Measurements from ENCODE around the gene RC3H2.

RC3H2 gene

DNA sequence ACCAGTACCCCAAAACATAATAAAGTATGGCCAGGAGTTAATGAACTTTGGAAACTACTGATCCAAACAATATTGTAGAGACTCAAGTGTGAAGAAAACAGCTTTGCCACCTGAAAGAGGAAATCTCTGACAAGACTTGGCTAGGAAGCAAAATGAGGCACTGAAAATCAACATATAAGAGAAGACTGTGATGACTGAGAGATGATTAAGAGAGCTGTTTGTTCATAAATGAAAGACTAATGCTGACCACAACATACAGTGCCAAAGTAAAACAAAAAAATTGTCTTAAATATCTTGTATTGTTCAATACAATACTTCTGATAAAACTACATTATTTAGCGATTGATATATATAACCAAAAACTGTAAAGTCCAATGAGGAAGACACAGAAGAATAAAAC lies 7.2 kb downstream of the RC3H2 start:
- Histone ChIP-seq H3K27ac (ENCODE audit: low read length) (no peak overlapping the region), H3K4me2 (ENCODE audit: insufficient read depth, low read length) (no peak overlapping the region), H4K20me1 (ENCODE audit: insufficient read depth, low read length) (no peaks in the 10 kb centered on the region), H3K4me3 (ENCODE audit: low read depth in 1 of 2, low read length in 2 of 2) (no peak overlapping the region), H2AFZ (ENCODE audit: low read depth, low read length) (no peak overlapping the region), H3K9ac (ENCODE audit: low read depth, low read length) (no peak overlapping the region), H3K4me1 (ENCODE audit: insufficient read depth, low read length) (peaks cover 31% of the 10 kb centered on the region), H3K79me2 (ENCODE audit: insufficient read depth, low read length) (peaks cover 79% of the 10 kb centered on the region), H3K9me3 (ENCODE audit: insufficient read depth, low read length, severe bottlenecking) (no peaks in the 10 kb centered on the region), H3K27me3 (ENCODE audit: insufficient read depth, low read length, poor library complexity) (no peaks in the 10 kb centered on the region), H3K36me3 (ENCODE audit: insufficient read depth, low read length) (peaks cover 34% of the 10 kb centered on the region)
- ATAC-seq (ENCODE audit: insufficient read depth, low read depth) (no peak), DNase-seq (no peak)
- TF ChIP-seq, protein P1, sequence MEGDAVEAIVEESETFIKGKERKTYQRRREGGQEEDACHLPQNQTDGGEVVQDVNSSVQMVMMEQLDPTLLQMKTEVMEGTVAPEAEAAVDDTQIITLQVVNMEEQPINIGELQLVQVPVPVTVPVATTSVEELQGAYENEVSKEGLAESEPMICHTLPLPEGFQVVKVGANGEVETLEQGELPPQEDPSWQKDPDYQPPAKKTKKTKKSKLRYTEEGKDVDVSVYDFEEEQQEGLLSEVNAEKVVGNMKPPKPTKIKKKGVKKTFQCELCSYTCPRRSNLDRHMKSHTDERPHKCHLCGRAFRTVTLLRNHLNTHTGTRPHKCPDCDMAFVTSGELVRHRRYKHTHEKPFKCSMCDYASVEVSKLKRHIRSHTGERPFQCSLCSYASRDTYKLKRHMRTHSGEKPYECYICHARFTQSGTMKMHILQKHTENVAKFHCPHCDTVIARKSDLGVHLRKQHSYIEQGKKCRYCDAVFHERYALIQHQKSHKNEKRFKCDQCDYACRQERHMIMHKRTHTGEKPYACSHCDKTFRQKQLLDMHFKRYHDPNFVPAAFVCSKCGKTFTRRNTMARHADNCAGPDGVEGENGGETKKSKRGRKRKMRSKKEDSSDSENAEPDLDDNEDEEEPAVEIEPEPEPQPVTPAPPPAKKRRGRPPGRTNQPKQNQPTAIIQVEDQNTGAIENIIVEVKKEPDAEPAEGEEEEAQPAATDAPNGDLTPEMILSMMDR (IDR thresholded peaks at IDR 0.05; ENCODE audit: borderline replicate concordance, extremely low read depth, low read length, poor library complexity, severe bottlenecking): no peak
- TF ChIP-seq EZH2 (IDR thresholded peaks at IDR 0.05; ENCODE audit: borderline replicate concordance, low read depth, low read length, severe bottlenecking): no peak

DNA sequence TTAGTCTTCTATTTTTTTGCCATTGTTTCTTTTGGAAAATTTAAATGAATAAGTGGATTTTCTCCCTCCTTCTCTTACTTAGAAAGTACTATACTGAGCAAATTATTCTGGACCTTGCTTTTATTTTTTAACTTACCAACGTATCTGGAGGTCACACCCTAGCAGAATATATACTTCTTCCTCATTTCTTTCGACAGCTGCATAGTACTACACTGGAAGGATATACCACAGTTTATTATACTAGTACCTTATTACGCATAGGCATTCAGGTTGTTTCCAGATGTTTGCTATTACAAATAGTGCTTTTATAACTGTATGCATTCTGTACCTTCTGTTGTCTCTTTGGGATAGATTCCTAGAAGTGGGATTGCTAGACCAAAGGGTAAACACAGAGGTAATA lies 16.7 kb downstream of the RC3H2 start:
- H3K9ac ChIP-seq (ENCODE audit: low read depth, low read length): no peak overlapping the region
- peaks cover 65% of the 10 kb centered on the region for H3K36me3 ChIP-seq (ENCODE audit: insufficient read depth, low read length)
- no peaks in the 10 kb centered on the region for H3K79me2 ChIP-seq (ENCODE audit: insufficient read depth, low read length)
- no peak overlapping the region for H3K27ac ChIP-seq (ENCODE audit: low read length)
- no peak overlapping the region for H2AFZ ChIP-seq (ENCODE audit: low read depth, low read length)
- TF ChIP-seq, protein P1 (IDR thresholded peaks at IDR 0.05; ENCODE audit: borderline replicate concordance, extremely low read depth, low read length, poor library complexity, severe bottlenecking): no peak
- H3K27me3 ChIP-seq (ENCODE audit: insufficient read depth, low read length, poor library complexity): no peaks in the 10 kb centered on the region
- no peak overlapping the region for H3K4me2 ChIP-seq (ENCODE audit: insufficient read depth, low read length)
- no peaks in the 10 kb centered on the region; the same call in 1 of the 2 replicates for H4K20me1 ChIP-seq (ENCODE audit: insufficient read depth, low read length)
- no peaks in the 10 kb centered on the region for H3K9me3 ChIP-seq (ENCODE audit: insufficient read depth, low read length, severe bottlenecking)
- no peak for ATAC-seq (ENCODE audit: insufficient read depth, low read depth)
- DNase-seq: no peak
- no peaks in the 10 kb centered on the region for H3K4me1 ChIP-seq (ENCODE audit: insufficient read depth, low read length)
- no peak overlapping the region for H3K4me3 ChIP-seq (ENCODE audit: low read depth in 1 of 2, low read length in 2 of 2)

DNA sequence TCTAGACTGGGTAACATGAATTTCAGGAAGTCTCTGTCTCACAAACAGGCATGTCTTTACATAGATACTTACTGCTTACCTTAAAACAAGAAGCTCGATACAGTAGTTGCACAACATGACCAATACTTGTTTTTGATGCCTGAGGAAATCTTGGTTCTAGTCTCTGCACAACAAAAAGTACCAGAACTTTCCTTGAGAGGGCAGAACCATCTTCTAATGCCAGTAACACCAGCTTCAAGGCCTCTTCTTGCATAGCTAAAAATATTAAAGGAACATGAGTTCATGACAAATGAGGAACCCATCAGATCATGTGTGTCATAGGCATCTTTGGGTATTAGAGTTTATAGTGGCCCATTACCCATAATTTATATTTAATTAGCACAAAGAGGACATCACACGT lies 22.0 kb downstream of the RC3H2 start:
- H3K9ac ChIP-seq (ENCODE audit: low read depth, low read length): no peak overlapping the region
- H3K27ac ChIP-seq (ENCODE audit: low read length): no peak overlapping the region
- TF ChIP-seq EZH2 (IDR thresholded peaks at IDR 0.05; ENCODE audit: borderline replicate concordance, low read depth, low read length, severe bottlenecking): no peak
- TF ChIP-seq, protein P1 (IDR thresholded peaks at IDR 0.05; ENCODE audit: borderline replicate concordance, extremely low read depth, low read length, poor library complexity, severe bottlenecking): no peak
- no peak overlapping the region for H3K4me2 ChIP-seq (ENCODE audit: insufficient read depth, low read length)
- no peak for DNase-seq
- H4K20me1 ChIP-seq (ENCODE audit: insufficient read depth, low read length): no peaks in the 10 kb centered on the region
- H3K27me3 ChIP-seq (ENCODE audit: insufficient read depth, low read length, poor library complexity): no peaks in the 10 kb centered on the region
- H3K4me3 ChIP-seq (ENCODE audit: low read depth in 1 of 2, low read length in 2 of 2): no peak overlapping the region
- no peaks in the 10 kb centered on the region for H3K4me1 ChIP-seq (ENCODE audit: insufficient read depth, low read length)
- H2AFZ ChIP-seq (ENCODE audit: low read depth, low read length): no peak overlapping the region
- H3K36me3 ChIP-seq (ENCODE audit: insufficient read depth, low read length): peaks cover 66% of the 10 kb centered on the region
- no peak for ATAC-seq (ENCODE audit: insufficient read depth, low read depth)
- no peaks in the 10 kb centered on the region for H3K79me2 ChIP-seq (ENCODE audit: insufficient read depth, low read length)
- no peaks in the 10 kb centered on the region for H3K9me3 ChIP-seq (ENCODE audit: insufficient read depth, low read length, severe bottlenecking)

DNA sequence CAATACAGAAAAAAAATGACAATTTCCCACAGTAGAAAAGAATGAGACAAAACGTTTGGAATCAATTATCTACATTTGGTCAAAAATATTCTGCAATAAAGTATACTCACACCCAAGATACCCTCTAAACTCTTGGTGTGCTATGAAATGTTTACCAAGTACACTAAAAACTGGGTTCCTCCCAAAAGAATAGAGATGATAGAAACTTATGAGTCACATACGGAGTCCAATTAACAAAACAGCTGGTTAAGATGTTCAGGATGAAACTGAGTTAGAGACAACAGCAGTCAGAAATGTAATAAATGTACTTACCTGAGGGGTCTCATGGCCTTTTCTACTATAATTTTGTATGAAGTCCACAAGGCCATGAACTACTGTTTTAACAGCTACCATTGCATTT lies 25.7 kb downstream of the RC3H2 start:
- Histone ChIP-seq H3K27ac (ENCODE audit: low read length) (no peak overlapping the region), H3K4me2 (ENCODE audit: insufficient read depth, low read length) (no peak overlapping the region), H3K9ac (ENCODE audit: low read depth, low read length) (no peak overlapping the region), H3K79me2 (ENCODE audit: insufficient read depth, low read length) (no peaks in the 10 kb centered on the region), H4K20me1 (ENCODE audit: insufficient read depth, low read length) (no peaks in the 10 kb centered on the region), H2AFZ (ENCODE audit: low read depth, low read length) (no peak overlapping the region), H3K27me3 (ENCODE audit: insufficient read depth, low read length, poor library complexity) (no peaks in the 10 kb centered on the region), H3K4me3 (ENCODE audit: low read depth in 1 of 2, low read length in 2 of 2) (no peak overlapping the region), H3K4me1 (ENCODE audit: insufficient read depth, low read length) (no peaks in the 10 kb centered on the region), H3K9me3 (ENCODE audit: insufficient read depth, low read length, severe bottlenecking) (no peaks in the 10 kb centered on the region), H3K36me3 (ENCODE audit: insufficient read depth, low read length) (peaks cover 77% of the 10 kb centered on the region)
- TF ChIP-seq, protein P1 (IDR thresholded peaks at IDR 0.05; ENCODE audit: borderline replicate concordance, extremely low read depth, low read length, poor library complexity, severe bottlenecking): no peak
- no peak for TF ChIP-seq EZH2 (IDR thresholded peaks at IDR 0.05; ENCODE audit: borderline replicate concordance, low read depth, low read length, severe bottlenecking)
- no peak for ATAC-seq (ENCODE audit: insufficient read depth, low read depth)
- DNase-seq: no peak

Measured in DND-41 (cell line).